Measurements from ENCODE around the gene CDK14.
"Not testable (repeated sequence)": the region's sequence is repeated elsewhere in the genome, so short reads cannot be mapped to it uniquely, and the experiment has no call there.

DNA sequence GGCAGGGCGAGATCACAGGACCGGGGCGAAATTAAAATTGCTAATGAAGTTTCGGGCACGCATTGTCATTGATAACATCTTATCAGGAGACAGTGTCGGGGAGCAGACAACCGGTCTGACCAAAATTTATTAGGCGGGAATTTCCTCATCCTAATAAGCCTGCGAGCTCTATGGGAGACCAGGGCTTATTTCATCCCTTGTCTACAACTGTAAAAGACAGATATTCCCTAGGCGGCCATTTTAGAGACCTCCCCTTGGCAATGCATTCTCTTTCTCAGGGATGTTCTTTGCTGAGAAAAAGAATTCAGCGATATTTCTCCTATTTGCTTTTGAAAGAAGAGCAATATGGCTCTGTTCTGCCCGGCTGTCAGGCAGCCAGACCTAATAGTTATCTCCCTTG lies 198.1 kb downstream of the CDK14 start:
- not testable (repeated sequence) for TF ChIP-seq EZH2 (IDR thresholded peaks at IDR 0.05; ENCODE audit: borderline replicate concordance, low read length)
- TF ChIP-seq, protein P1, sequence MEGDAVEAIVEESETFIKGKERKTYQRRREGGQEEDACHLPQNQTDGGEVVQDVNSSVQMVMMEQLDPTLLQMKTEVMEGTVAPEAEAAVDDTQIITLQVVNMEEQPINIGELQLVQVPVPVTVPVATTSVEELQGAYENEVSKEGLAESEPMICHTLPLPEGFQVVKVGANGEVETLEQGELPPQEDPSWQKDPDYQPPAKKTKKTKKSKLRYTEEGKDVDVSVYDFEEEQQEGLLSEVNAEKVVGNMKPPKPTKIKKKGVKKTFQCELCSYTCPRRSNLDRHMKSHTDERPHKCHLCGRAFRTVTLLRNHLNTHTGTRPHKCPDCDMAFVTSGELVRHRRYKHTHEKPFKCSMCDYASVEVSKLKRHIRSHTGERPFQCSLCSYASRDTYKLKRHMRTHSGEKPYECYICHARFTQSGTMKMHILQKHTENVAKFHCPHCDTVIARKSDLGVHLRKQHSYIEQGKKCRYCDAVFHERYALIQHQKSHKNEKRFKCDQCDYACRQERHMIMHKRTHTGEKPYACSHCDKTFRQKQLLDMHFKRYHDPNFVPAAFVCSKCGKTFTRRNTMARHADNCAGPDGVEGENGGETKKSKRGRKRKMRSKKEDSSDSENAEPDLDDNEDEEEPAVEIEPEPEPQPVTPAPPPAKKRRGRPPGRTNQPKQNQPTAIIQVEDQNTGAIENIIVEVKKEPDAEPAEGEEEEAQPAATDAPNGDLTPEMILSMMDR (IDR thresholded peaks at IDR 0.05; ENCODE audit: low read length), result not testable (repeated sequence)
